ENCODE results near the gene MEFV. TPM values are rescaled to one million over a fixed set of nuclear protein-coding genes. Genes with fewer than 3 reads are reported as not detected.
A peak's percentile ranks its signal among the peaks of the same experiment; 100 is the strongest.

Gene MEFV
- polyA plus RNA-seq, 3 donors, result 37.7 to 78.0 (median 73.2) TPM

- no peak for TF ChIP-seq CTCF (IDR thresholded peaks at IDR 0.05)
- H3K4me3 Mint-ChIP-seq, result peak overlapping the region; percentile 97 to 99
- H3K27me3 Mint-ChIP-seq (ENCODE audit: low read depth in 3 of 3), result peaks cover 0 to 2% (median 0%) of the 10 kb centered on the region in 3 donors
- H3K27me3 ChIP-seq (ENCODE audit: control insufficient read depth in 2 of 2, insufficient read depth in 2 of 2, low read length in 2 of 2), result no peaks in the 10 kb centered on the region
- peaks cover 84 to 96% of the 10 kb centered on the region in 2 donors for H3K4me1 ChIP-seq (ENCODE audit: control insufficient read depth in 1 of 2, insufficient read depth in 2 of 2, low read length in 2 of 2)
- peaks cover 72% of the 10 kb centered on the region for H4K20me1 ChIP-seq (ENCODE audit: insufficient read depth, low read length)
- H3K4me3 ChIP-seq (replicated peaks in 1 of 3; ENCODE audit: low read depth in 2 of 3, low read length in 3 of 3), result peak overlapping the region; percentile 85 to 98 (median 92)
- peak overlapping the region; percentile 88 for H3K4me2 ChIP-seq (replicated peaks; ENCODE audit: extremely low read depth, low read length, poor library complexity, severe bottlenecking)
- no peaks in the 10 kb centered on the region for H3K9me3 Mint-ChIP-seq
- peak overlapping the region in 2 of 7 donors; percentile 98 to 99 for H3K27ac Mint-ChIP-seq
- H3K27ac ChIP-seq (ENCODE audit: low read depth in 1 of 2, low read length in 2 of 2), result peak overlapping the region in 1 of 2 donors; percentile 90
- H3K79me2 ChIP-seq (ENCODE audit: insufficient read depth, low read length), result peaks cover 85% of the 10 kb centered on the region
- no peaks in the 10 kb centered on the region for H3K9me3 ChIP-seq (replicated peaks in 1 of 2; ENCODE audit: control insufficient read depth in 1 of 2, insufficient read depth in 1 of 2, low read length in 2 of 2)
- intact Hi-C loops (cut with micrococcal nuclease), result no loop called here
- 60% methylated on average over 25 of the region's 35 CpGs for WGBS (ENCODE audit: insufficient coverage)
- no peak overlapping the region for H2AFZ ChIP-seq (ENCODE audit: insufficient read depth, low read depth, low read length, poor library complexity, severe bottlenecking)
- H3K4me1 Mint-ChIP-seq, result peaks cover 90% of the 10 kb centered on the region
- H3K9ac ChIP-seq (ENCODE audit: insufficient read depth, low read length, poor library complexity, severe bottlenecking), result peak overlapping the region; percentile 80
- peaks cover 44 to 60% of the 10 kb centered on the region in 2 donors for H3K36me3 Mint-ChIP-seq
- no peak for DNase-seq
- H3K36me3 ChIP-seq (replicated peaks in 1 of 2; ENCODE audit: control insufficient read depth in 1 of 2, insufficient read depth in 2 of 2, low read length in 2 of 2), result peaks cover 50 to 58% of the 10 kb centered on the region in 2 donors
These were observed 2.1 kb downstream of the MEFV start for GRCh38 chr16:3254309-3254708.

GRCh38 chr16:3252967-3253366, 3.5 kb downstream of the MEFV start:
- 93% methylated on average over 2 of the region's 4 CpGs for WGBS (ENCODE audit: insufficient coverage)
- Histone ChIP-seq H3K27ac (ENCODE audit: low read depth in 1 of 2, low read length in 2 of 2) (peak overlapping the region in 1 of 2 donors; percentile 90), H2AFZ (ENCODE audit: insufficient read depth, low read depth, low read length, poor library complexity, severe bottlenecking) (no peak overlapping the region), H3K9me3 (replicated peaks in 1 of 2; ENCODE audit: control insufficient read depth in 1 of 2, insufficient read depth in 1 of 2, low read length in 2 of 2) (no peaks in the 10 kb centered on the region), H3K79me2 (ENCODE audit: insufficient read depth, low read length) (peaks cover 98% of the 10 kb centered on the region), H3K4me3 (replicated peaks in 1 of 3; ENCODE audit: low read depth in 2 of 3, low read length in 3 of 3) (peak overlapping the region; percentile 2 to 98 (median 15)), H3K4me1 (ENCODE audit: control insufficient read depth in 1 of 2, insufficient read depth in 2 of 2, low read length in 2 of 2) (peaks cover 71 to 88% of the 10 kb centered on the region in 2 donors), H3K36me3 (replicated peaks in 1 of 2; ENCODE audit: control insufficient read depth in 1 of 2, insufficient read depth in 2 of 2, low read length in 2 of 2) (peaks cover 63 to 71% of the 10 kb centered on the region in 2 donors), H3K9ac (ENCODE audit: insufficient read depth, low read length, poor library complexity, severe bottlenecking) (peak overlapping the region; percentile 80), H3K27me3 (ENCODE audit: control insufficient read depth in 2 of 2, insufficient read depth in 2 of 2, low read length in 2 of 2) (no peaks in the 10 kb centered on the region), H4K20me1 (ENCODE audit: insufficient read depth, low read length) (peaks cover 85% of the 10 kb centered on the region), H3K4me2 (replicated peaks; ENCODE audit: extremely low read depth, low read length, poor library complexity, severe bottlenecking) (peak overlapping the region; percentile 88)
- peaks cover 58 to 74% of the 10 kb centered on the region in 2 donors for H3K36me3 Mint-ChIP-seq
- H3K9me3 Mint-ChIP-seq, result peaks cover 0 to 3% (median 0%) of the 10 kb centered on the region in 7 donors
- intact Hi-C loops (cut with micrococcal nuclease), result no loop called here
- peaks cover 87% of the 10 kb centered on the region for H3K4me1 Mint-ChIP-seq
- TF ChIP-seq CTCF (IDR thresholded peaks at IDR 0.05), result no peak
- peak overlapping the region; percentile 73 to 84 for H3K4me3 Mint-ChIP-seq
- no peak for DNase-seq
- peaks cover 0 to 2% (median 0%) of the 10 kb centered on the region in 3 donors for H3K27me3 Mint-ChIP-seq (ENCODE audit: low read depth in 3 of 3)
- H3K27ac Mint-ChIP-seq, result peak overlapping the region in 5 of 7 donors; percentile 3 to 82 (median 15)
